Retinal pigment epithelial cell (primary cell): ENCODE data around the gene GZMA.

Source experiments
- DNase-seq: peaks from one replicate; pipeline ENCODE4 v3.0.0-alpha.2; 2010; ENCODE audit warnings: low read depth
- H3K4me3 ChIP-seq: 2 replicates; pipeline ENCODE4 v1.5.1; 2011; ENCODE audit warnings: mild to moderate bottlenecking, low read length, control low read depth, moderate library complexity
- TF ChIP-seq, protein P1 (sequence below): conservative IDR thresholded peaks from 2 replicates; pipeline ENCODE4 v1.5.1; 2011; ENCODE audit warnings: low read depth, low read length, control low read depth, inconsistent platforms

Gene GZMA

DNA sequence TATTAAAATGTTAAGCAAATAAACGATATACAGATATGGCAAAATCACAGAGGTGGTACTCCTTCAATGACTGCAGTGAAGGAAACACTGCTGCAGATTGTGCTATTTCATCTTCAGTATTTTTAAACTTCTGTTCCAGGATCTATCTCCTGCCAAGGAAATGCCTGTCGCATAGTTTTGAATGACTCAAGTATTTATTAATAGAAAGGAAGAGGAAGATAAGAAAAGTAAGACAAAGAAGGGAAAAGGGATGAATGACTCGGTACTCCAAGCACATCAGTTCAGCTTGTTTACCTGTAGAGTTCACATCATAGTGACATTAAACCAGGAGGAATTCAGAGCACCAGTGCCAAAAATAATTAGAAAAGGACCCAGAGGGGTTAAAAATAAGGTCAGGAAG, 52.4 kb downstream of the GZMA start:
- no peak overlapping the region for H3K4me3 ChIP-seq
- TF ChIP-seq, protein P1, sequence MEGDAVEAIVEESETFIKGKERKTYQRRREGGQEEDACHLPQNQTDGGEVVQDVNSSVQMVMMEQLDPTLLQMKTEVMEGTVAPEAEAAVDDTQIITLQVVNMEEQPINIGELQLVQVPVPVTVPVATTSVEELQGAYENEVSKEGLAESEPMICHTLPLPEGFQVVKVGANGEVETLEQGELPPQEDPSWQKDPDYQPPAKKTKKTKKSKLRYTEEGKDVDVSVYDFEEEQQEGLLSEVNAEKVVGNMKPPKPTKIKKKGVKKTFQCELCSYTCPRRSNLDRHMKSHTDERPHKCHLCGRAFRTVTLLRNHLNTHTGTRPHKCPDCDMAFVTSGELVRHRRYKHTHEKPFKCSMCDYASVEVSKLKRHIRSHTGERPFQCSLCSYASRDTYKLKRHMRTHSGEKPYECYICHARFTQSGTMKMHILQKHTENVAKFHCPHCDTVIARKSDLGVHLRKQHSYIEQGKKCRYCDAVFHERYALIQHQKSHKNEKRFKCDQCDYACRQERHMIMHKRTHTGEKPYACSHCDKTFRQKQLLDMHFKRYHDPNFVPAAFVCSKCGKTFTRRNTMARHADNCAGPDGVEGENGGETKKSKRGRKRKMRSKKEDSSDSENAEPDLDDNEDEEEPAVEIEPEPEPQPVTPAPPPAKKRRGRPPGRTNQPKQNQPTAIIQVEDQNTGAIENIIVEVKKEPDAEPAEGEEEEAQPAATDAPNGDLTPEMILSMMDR, result no peak
- DNase-seq, result no peak
